HG02623 (cell line): ENCODE results near the gene SENP3.

Experiments
- ATAC-seq: cut with Tn5 transposase; IDR thresholded peaks from one replicate; pipeline ENCODE4 v1.9.1; 2021; ENCODE audit warnings: moderate library complexity; ENCODE audit not compliant: unreplicated experiment

SENP3 gene

GRCh38 chr17:7555320-7555948 lies 6.3 kb upstream of the SENP3 start:
- no peak for ATAC-seq

GRCh38 chr17:7556627-7557026 lies 5.1 kb upstream of the SENP3 start:
- ATAC-seq = no peak

GRCh38 chr17:7557147-7557764 lies 4.5 kb upstream of the SENP3 start:
- no peak for ATAC-seq

GRCh38 chr17:7557775-7558543 lies 3.8 kb upstream of the SENP3 start:
- no peak for ATAC-seq

- no peak for ATAC-seq
Observed at GRCh38 chr17:7558544-7559319, 3.0 kb upstream of the SENP3 start, which contains the start of gene TNFSF13. Gene TNFSF13, plus strand, starts transcription at chr17:7558750. Its CDS starts 290 bp downstream, at chr17:7559040.

GRCh38 chr17:7559320-7560171 lies 2.2 kb upstream of the SENP3 start:
- ATAC-seq = no peak

- no peak for ATAC-seq
Observed at GRCh38 chr17:7560172-7561027, 1.3 kb upstream of the SENP3 start.

- ATAC-seq = peak; percentile 41
Observed at GRCh38 chr17:7561028-7561575, 617 bp upstream of the SENP3 start.

- ATAC-seq = no peak
Observed at GRCh38 chr17:7562208-7562605, 488 bp downstream of the SENP3 start.

- ATAC-seq = no peak
Observed at GRCh38 chr17:7563115-7563869, 1.6 kb downstream of the SENP3 start.

- ATAC-seq = no peak
Observed at GRCh38 chr17:7569571-7569970, 7.9 kb downstream of the SENP3 start.

GRCh38 chr17:7570351-7570750 lies 8.6 kb downstream of the SENP3 start:
- no peak for ATAC-seq

GRCh38 chr17:7572338-7572587 lies 10.5 kb downstream of the SENP3 start:
- no peak for ATAC-seq

GRCh38 chr17:7572588-7573323 lies 11.0 kb downstream of the SENP3 start:
- peak; percentile 85 for ATAC-seq

- ATAC-seq = no peak
Observed at GRCh38 chr17:7573324-7574080, 11.8 kb downstream of the SENP3 start.

GRCh38 chr17:7574176-7574953 lies 12.6 kb downstream of the SENP3 start:
- ATAC-seq = no peak

GRCh38 chr17:7575481-7575883 lies 13.8 kb downstream of the SENP3 start:
- ATAC-seq = no peak
